LNCAP (cell line): ENCODE results near the gene CSMD2.
A peak's percentile ranks its signal among the peaks of the same experiment; 100 is the strongest.

Source experiments
- CTCF ChIP-seq: fragments of 450-650 bp; IDR thresholded peaks from 2 replicates; pipeline ENCODE4 v1.5.1; 2017; ENCODE audit warnings: mild to moderate bottlenecking

The CSMD2 gene

GRCh38 chr1:34122080-34122932 lies 42.7 kb downstream of the CSMD2 start:
- TF ChIP-seq CTCF, result no peak

- no peak for TF ChIP-seq CTCF
Observed at GRCh38 chr1:34115233-34115632, 49.8 kb downstream of the CSMD2 start.

- TF ChIP-seq CTCF, result peak; percentile 56; the same call in 1 of the 2 replicates
Observed at GRCh38 chr1:34113887-34114286, 51.1 kb downstream of the CSMD2 start.

GRCh38 chr1:34113362-34113761 lies 51.7 kb downstream of the CSMD2 start:
- no peak for TF ChIP-seq CTCF

- TF ChIP-seq CTCF, result no peak
Observed at GRCh38 chr1:34108711-34109110, 56.3 kb downstream of the CSMD2 start.

- no peak for TF ChIP-seq CTCF
Observed at GRCh38 chr1:34108269-34108668, 56.8 kb downstream of the CSMD2 start.

GRCh38 chr1:34101151-34101550 lies 63.9 kb downstream of the CSMD2 start:
- no peak for TF ChIP-seq CTCF
